ENCODE data around the gene GSAP. TPM values are rescaled to one million over a fixed set of nuclear protein-coding genes. Genes with fewer than 3 reads are reported as not detected.

The GSAP gene
- total RNA-seq, 1 experiment from 2014 or later = 6.5 TPM

GRCh38 chr7:77310982-77311381, 105.2 kb downstream of the GSAP start:
- no peak for DNase-seq
- Histone ChIP-seq H3K9ac (ENCODE audit: low read length) (no peak overlapping the region), H3K4me3 (ENCODE audit: low read length) (no peak overlapping the region), H3K9me3 (ENCODE audit: low read length) (no peaks in the 10 kb centered on the region), H3K4me1 (ENCODE audit: insufficient read depth, low read length) (peaks cover 32% of the 10 kb centered on the region), H3K36me3 (ENCODE audit: low read depth, low read length) (0 out of 2 replicates have a peak, but pooled peaks cover 3% of the 10 kb centered on the region), H3K79me2 (ENCODE audit: low read length) (no peaks in the 10 kb centered on the region), H3F3A (ENCODE audit: low read length, unreplicated experiment) (no peaks in the 10 kb centered on the region), H3K4me2 (ENCODE audit: low read length) (no peak overlapping the region), H3K27me3 (ENCODE audit: low read length) (no peaks in the 10 kb centered on the region), H2AFZ (ENCODE audit: low read length) (no peak overlapping the region), H4K20me1 (ENCODE audit: low read length) (no peaks in the 10 kb centered on the region), H3K27ac (ENCODE audit: low read length) (no peak overlapping the region), H3K9me2 (replicated peaks; ENCODE audit: low read length) (no peaks in the 10 kb centered on the region)
- ATAC-seq = no peak
- intact Hi-C loops (cut with micrococcal nuclease) = no loop called here
- TF ChIP-seq EZH2phosphoT487 (IDR thresholded peaks at IDR 0.05; ENCODE audit: borderline replicate concordance, low read length) = no peak
- no peak for TF ChIP-seq EZH2 (IDR thresholded peaks at IDR 0.05; ENCODE audit: low read length, unreplicated experiment)
- TF ChIP-seq CTCF (conservative IDR thresholded peaks at IDR 0.05; ENCODE audit: low read depth, low read length) = no peak
- POLR2A ChIA-PET (ENCODE audit: unreplicated experiment) = no interaction called here
- CTCF ChIA-PET = no interaction called here
- BruUV-seq (replicated peaks) = no TSS peak

- Histone ChIP-seq H2AFZ (ENCODE audit: low read length) (no peak overlapping the region), H3K9me2 (replicated peaks; ENCODE audit: low read length) (no peaks in the 10 kb centered on the region), H3K4me2 (ENCODE audit: low read length) (peak overlapping the region; percentile 21), H3K36me3 (ENCODE audit: low read depth, low read length) (0 out of 2 replicates have a peak, but pooled peaks cover 3% of the 10 kb centered on the region), H3K9me3 (ENCODE audit: low read length) (no peaks in the 10 kb centered on the region), H3K4me3 (ENCODE audit: low read length) (no peak overlapping the region), H3K27me3 (ENCODE audit: low read length) (no peaks in the 10 kb centered on the region), H3K27ac (ENCODE audit: low read length) (peak overlapping the region; percentile 82), H3F3A (ENCODE audit: low read length, unreplicated experiment) (no peaks in the 10 kb centered on the region), H3K4me1 (ENCODE audit: insufficient read depth, low read length) (peaks cover 32% of the 10 kb centered on the region), H3K79me2 (ENCODE audit: low read length) (no peaks in the 10 kb centered on the region), H4K20me1 (ENCODE audit: low read length) (no peaks in the 10 kb centered on the region), H3K9ac (ENCODE audit: low read length) (no peak overlapping the region)
- CTCF ChIA-PET = no interaction called here
- TF ChIP-seq EZH2 (IDR thresholded peaks at IDR 0.05; ENCODE audit: low read length, unreplicated experiment) = no peak
- no peak for TF ChIP-seq EZH2phosphoT487 (IDR thresholded peaks at IDR 0.05; ENCODE audit: borderline replicate concordance, low read length)
- TF ChIP-seq CTCF (conservative IDR thresholded peaks at IDR 0.05; ENCODE audit: low read depth, low read length) = no peak
- POLR2A ChIA-PET (ENCODE audit: unreplicated experiment) = no interaction called here
- ATAC-seq (peak; percentile 83), DNase-seq (peak; percentile 65)
- intact Hi-C loops (cut with micrococcal nuclease) = loop anchor here (1.0 kb wide), 1 partner anchor 19 kb away; no protein-coding TSS in a partner anchor
- no TSS peak for BruUV-seq (replicated peaks)
These were observed 106.4 kb downstream of the GSAP start for GRCh38 chr7:77309714-77310220.

- Histone ChIP-seq H3F3A (ENCODE audit: low read length, unreplicated experiment) (no peaks in the 10 kb centered on the region), H3K27me3 (ENCODE audit: low read length) (no peaks in the 10 kb centered on the region), H3K9me3 (ENCODE audit: low read length) (no peaks in the 10 kb centered on the region), H2AFZ (ENCODE audit: low read length) (no peak overlapping the region), H3K36me3 (ENCODE audit: low read depth, low read length) (0 out of 2 replicates have a peak, but pooled peaks cover 3% of the 10 kb centered on the region), H3K9me2 (replicated peaks; ENCODE audit: low read length) (no peaks in the 10 kb centered on the region), H3K79me2 (ENCODE audit: low read length) (no peaks in the 10 kb centered on the region), H4K20me1 (ENCODE audit: low read length) (no peaks in the 10 kb centered on the region), H3K4me1 (ENCODE audit: insufficient read depth, low read length) (peaks cover 32% of the 10 kb centered on the region), H3K9ac (ENCODE audit: low read length) (peak overlapping the region; percentile 42; the same call in 1 of the 2 replicates), H3K4me2 (ENCODE audit: low read length) (0 out of 2 replicates have a peak overlapping the region, but pooled peaks have one; percentile 21), H3K27ac (ENCODE audit: low read length) (peak overlapping the region; percentile 82), H3K4me3 (ENCODE audit: low read length) (no peak overlapping the region)
- ChIA-PET CTCF (no interaction called here), POLR2A (ENCODE audit: unreplicated experiment) (no interaction called here)
- BruUV-seq (replicated peaks) = no TSS peak
- no peak for TF ChIP-seq EZH2 (IDR thresholded peaks at IDR 0.05; ENCODE audit: low read length, unreplicated experiment)
- TF ChIP-seq EZH2phosphoT487 (IDR thresholded peaks at IDR 0.05; ENCODE audit: borderline replicate concordance, low read length) = no peak
- ATAC-seq = no peak
- no peak for DNase-seq
- intact Hi-C loops (cut with micrococcal nuclease) = loop anchor here (1.0 kb wide), 1 partner anchor 20 kb away; no protein-coding TSS in a partner anchor
These were observed 107.4 kb downstream of the GSAP start for GRCh38 chr7:77308792-77309191.
